ENCODE results near the gene HDGFL3. TPM values are rescaled to one million over a fixed set of nuclear protein-coding genes. Genes with fewer than 3 reads are reported as not detected.

The HDGFL3 gene
- total and polyA plus RNA-seq, 9 of the 15 experiments (the other 6 are each of a cell fraction or from before 2014, with no cell fraction given) = 6.7 to 42.0 (median 31.4) TPM

DNA sequence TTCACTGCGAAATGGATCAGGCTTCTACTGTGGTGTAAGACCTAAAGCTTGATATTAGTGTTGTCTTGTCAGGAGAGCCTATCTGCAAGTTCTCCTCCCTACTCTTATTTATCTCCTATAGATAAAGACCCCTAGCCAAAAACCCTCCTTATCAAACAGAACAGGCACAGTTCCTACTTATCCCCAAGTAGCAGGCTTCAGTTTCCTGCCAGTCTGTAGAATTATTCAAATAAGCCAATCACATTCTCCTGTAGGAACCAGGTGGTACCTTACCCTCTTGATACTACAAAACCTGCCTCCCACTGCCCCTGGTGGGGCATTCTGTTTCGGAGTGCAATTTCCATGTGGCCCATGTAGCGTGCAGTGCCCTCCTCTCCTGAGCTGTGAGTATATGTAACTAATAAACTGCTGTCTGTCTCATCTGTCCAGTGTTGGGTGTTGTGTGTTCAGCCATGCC is 28.7 kb downstream of the HDGFL3 start (continued):
- TF ChIP-seq, protein P1, sequence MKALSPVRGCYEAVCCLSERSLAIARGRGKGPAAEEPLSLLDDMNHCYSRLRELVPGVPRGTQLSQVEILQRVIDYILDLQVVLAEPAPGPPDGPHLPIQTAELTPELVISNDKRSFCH (CRISPR knock-in tag; IDR thresholded peaks at IDR 0.05) = no peak
- TF ChIP-seq, protein P1 (tag; IDR thresholded peaks at IDR 0.05) = no peak
- TF ChIP-seq, protein P2, sequence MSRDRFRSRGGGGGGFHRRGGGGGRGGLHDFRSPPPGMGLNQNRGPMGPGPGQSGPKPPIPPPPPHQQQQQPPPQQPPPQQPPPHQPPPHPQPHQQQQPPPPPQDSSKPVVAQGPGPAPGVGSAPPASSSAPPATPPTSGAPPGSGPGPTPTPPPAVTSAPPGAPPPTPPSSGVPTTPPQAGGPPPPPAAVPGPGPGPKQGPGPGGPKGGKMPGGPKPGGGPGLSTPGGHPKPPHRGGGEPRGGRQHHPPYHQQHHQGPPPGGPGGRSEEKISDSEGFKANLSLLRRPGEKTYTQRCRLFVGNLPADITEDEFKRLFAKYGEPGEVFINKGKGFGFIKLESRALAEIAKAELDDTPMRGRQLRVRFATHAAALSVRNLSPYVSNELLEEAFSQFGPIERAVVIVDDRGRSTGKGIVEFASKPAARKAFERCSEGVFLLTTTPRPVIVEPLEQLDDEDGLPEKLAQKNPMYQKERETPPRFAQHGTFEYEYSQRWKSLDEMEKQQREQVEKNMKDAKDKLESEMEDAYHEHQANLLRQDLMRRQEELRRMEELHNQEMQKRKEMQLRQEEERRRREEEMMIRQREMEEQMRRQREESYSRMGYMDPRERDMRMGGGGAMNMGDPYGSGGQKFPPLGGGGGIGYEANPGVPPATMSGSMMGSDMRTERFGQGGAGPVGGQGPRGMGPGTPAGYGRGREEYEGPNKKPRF (IDR thresholded peaks at IDR 0.05; ENCODE audit: low read depth, low read length) = no peak
- TF ChIP-seq, protein P3, sequence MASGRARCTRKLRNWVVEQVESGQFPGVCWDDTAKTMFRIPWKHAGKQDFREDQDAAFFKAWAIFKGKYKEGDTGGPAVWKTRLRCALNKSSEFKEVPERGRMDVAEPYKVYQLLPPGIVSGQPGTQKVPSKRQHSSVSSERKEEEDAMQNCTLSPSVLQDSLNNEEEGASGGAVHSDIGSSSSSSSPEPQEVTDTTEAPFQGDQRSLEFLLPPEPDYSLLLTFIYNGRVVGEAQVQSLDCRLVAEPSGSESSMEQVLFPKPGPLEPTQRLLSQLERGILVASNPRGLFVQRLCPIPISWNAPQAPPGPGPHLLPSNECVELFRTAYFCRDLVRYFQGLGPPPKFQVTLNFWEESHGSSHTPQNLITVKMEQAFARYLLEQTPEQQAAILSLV (tag; IDR thresholded peaks at IDR 0.05) = no peak
- TF ChIP-seq, protein P4, sequence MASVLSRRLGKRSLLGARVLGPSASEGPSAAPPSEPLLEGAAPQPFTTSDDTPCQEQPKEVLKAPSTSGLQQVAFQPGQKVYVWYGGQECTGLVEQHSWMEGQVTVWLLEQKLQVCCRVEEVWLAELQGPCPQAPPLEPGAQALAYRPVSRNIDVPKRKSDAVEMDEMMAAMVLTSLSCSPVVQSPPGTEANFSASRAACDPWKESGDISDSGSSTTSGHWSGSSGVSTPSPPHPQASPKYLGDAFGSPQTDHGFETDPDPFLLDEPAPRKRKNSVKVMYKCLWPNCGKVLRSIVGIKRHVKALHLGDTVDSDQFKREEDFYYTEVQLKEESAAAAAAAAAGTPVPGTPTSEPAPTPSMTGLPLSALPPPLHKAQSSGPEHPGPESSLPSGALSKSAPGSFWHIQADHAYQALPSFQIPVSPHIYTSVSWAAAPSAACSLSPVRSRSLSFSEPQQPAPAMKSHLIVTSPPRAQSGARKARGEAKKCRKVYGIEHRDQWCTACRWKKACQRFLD (CRISPR knock-in tag; IDR thresholded peaks at IDR 0.05) = no peak
- TF ChIP-seq, protein P5, sequence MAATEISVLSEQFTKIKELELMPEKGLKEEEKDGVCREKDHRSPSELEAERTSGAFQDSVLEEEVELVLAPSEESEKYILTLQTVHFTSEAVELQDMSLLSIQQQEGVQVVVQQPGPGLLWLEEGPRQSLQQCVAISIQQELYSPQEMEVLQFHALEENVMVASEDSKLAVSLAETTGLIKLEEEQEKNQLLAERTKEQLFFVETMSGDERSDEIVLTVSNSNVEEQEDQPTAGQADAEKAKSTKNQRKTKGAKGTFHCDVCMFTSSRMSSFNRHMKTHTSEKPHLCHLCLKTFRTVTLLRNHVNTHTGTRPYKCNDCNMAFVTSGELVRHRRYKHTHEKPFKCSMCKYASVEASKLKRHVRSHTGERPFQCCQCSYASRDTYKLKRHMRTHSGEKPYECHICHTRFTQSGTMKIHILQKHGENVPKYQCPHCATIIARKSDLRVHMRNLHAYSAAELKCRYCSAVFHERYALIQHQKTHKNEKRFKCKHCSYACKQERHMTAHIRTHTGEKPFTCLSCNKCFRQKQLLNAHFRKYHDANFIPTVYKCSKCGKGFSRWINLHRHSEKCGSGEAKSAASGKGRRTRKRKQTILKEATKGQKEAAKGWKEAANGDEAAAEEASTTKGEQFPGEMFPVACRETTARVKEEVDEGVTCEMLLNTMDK (IDR thresholded peaks at IDR 0.05; ENCODE audit: borderline replicate concordance, insufficient read depth, low read depth, low read length, poor library complexity, severe bottlenecking) = no peak
- TF ChIP-seq CBX3 (IDR thresholded peaks at IDR 0.05; ENCODE audit: borderline replicate concordance in 1 of 2, low read length in 2 of 2) (no peak), ASH1L (IDR thresholded peaks at IDR 0.05; ENCODE audit: borderline replicate concordance, low read depth, partially characterized antibody) (no peak), SRSF7 (optimal IDR thresholded peaks at IDR 0.05; ENCODE audit: low read depth, low read length) (no peak), NEUROD1 (IDR thresholded peaks at IDR 0.05; ENCODE audit: borderline replicate concordance, low read depth, low read length, partially characterized antibody) (no peak), ZNF274 (IDR thresholded peaks at IDR 0.05; ENCODE audit: borderline replicate concordance, low read depth, low read length) (no peak)
- TF ChIP-seq, protein P6, sequence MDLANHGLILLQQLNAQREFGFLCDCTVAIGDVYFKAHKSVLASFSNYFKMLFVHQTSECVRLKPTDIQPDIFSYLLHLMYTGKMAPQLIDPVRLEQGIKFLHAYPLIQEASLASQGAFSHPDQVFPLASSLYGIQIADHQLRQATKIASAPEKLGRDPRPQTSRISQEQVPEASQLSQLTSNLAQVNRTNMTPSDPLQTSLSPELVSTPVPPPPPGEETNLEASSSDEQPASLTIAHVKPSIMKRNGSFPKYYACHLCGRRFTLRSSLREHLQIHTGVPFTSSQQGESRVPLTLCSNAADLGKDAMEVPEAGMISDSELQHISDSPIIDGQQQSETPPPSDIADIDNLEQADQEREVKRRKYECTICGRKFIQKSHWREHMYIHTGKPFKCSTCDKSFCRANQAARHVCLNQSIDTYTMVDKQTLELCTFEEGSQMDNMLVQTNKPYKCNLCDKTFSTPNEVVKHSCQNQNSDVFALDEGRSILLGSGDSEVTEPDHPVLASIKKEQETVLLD (IDR thresholded peaks at IDR 0.05) = no peak; the same call in 1 of the 2 replicates
- TF ChIP-seq, protein P7, sequence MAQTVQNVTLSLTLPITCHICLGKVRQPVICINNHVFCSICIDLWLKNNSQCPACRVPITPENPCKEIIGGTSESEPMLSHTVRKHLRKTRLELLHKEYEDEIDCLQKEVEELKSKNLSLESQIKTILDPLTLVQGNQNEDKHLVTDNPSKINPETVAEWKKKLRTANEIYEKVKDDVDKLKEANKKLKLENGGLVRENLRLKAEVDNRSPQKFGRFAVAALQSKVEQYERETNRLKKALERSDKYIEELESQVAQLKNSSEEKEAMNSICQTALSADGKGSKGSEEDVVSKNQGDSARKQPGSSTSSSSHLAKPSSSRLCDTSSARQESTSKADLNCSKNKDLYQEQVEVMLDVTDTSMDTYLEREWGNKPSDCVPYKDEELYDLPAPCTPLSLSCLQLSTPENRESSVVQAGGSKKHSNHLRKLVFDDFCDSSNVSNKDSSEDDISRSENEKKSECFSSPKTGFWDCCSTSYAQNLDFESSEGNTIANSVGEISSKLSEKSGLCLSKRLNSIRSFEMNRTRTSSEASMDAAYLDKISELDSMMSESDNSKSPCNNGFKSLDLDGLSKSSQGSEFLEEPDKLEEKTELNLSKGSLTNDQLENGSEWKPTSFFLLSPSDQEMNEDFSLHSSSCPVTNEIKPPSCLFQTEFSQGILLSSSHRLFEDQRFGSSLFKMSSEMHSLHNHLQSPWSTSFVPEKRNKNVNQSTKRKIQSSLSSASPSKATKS (CRISPR knock-in tag; IDR thresholded peaks at IDR 0.05) = no peak
